Breast epithelium (tissue), 4 donors: ENCODE data around the gene UBE2J1. TPM values are rescaled to one million over a fixed set of nuclear protein-coding genes. Genes with fewer than 3 reads are reported as not detected.

ENCODE experiments used
- DNase-seq, 2 donors: peaks; one replicate each; pipeline ENCODE4 v3.0.0-alpha.2; 2019; ENCODE audit warnings: low spot score in 2 of 2
- H3K27ac ChIP-seq, 2 donors: fragments of 200-600 bp; sonication (generic) in 1 of 2; one replicate each; pipeline ENCODE4 v1.5.1; 2016 to 2019; ENCODE audit warnings: mild to moderate bottlenecking in 1 of 2
- H3K27me3 ChIP-seq, 2 donors: fragments of 200-600 bp; sonication (generic) in 1 of 2; one replicate each; pipeline versions ENCODE4 v1.5.1 to v1.6.0; 2017 to 2019; ENCODE audit warnings: control low read depth in 1 of 2, mild to moderate bottlenecking in 1 of 2
- H3K36me3 ChIP-seq: fragments of 200-600 bp; one replicate; pipeline ENCODE4 v1.5.1; 2019
- H3K4me1 ChIP-seq, 2 donors: fragments of 200-600 bp; sonication (generic); one replicate each; pipeline ENCODE4 v1.5.1; 2016 to 2019; ENCODE audit warnings: control low read depth in 1 of 2
- H3K4me3 ChIP-seq, 3 donors: fragments of 200-600 bp; sonication (generic); 1 replicate in 2 of 3; 2 replicates in 1 of 3; pipeline ENCODE4 v1.5.1; 2016 to 2019; ENCODE audit warnings: mild to moderate bottlenecking in 3 of 3, moderate library complexity in 2 of 3
- H3K9me3 ChIP-seq, 2 donors: fragments of 200-600 bp; sonication (generic) in 1 of 2; one replicate each; pipeline ENCODE4 v1.5.1; 2016 to 2019; ENCODE audit warnings: control low read depth in 1 of 2
- POLR2A ChIP-seq: fragments of 450-650 bp; IDR thresholded peaks from one replicate; pipeline ENCODE4 v1.6.1; 2016; ENCODE audit warnings: antibody characterized with exemption, mild to moderate bottlenecking, moderate library complexity
- POLR2AphosphoS5 ChIP-seq, 3 donors: sonication (generic); formaldehyde crosslinking; IDR thresholded peaks; one replicate each; pipeline ENCODE4 v1.6.1; 2017; ENCODE audit warnings: antibody characterized with exemption in 3 of 3
- intact Hi-C: fragments of 100-400 bp; cut with DNase I; formaldehyde crosslinking; loops from one replicate; pipeline ENCODE4 v1.15.1; 2023; ENCODE audit warnings: low total_unique reads
- total RNA-seq, 3 donors: library from RNA; depleted of rRNA; stranded (reverse); fragments of >200 nt; gene quantifications; one replicate each; pipeline ENCODE4 v1.1.0, GENCODE V29; 2016
- TF ChIP-seq, protein P1 (sequence below), 3 donors: fragments of 450-650 bp; IDR thresholded peaks; one replicate each; pipeline ENCODE4 v1.5.1; 2016 to 2017; ENCODE audit warnings: antibody characterized with exemption in 3 of 3, mild to moderate bottlenecking in 3 of 3, moderate library complexity in 3 of 3

UBE2J1 gene
- total RNA-seq, 3 donors from 2014 or later = 23.4 to 40.1 (median 34.4) TPM

- Histone ChIP-seq H3K4me1 (no peaks in the 10 kb centered on the region), H3K36me3 (no peaks in the 10 kb centered on the region), H3K27me3 (no peaks in the 10 kb centered on the region), H3K4me3 (no peak overlapping the region), H3K9me3 (no peaks in the 10 kb centered on the region), H3K27ac (no peak overlapping the region)
- TF ChIP-seq, protein P1, sequence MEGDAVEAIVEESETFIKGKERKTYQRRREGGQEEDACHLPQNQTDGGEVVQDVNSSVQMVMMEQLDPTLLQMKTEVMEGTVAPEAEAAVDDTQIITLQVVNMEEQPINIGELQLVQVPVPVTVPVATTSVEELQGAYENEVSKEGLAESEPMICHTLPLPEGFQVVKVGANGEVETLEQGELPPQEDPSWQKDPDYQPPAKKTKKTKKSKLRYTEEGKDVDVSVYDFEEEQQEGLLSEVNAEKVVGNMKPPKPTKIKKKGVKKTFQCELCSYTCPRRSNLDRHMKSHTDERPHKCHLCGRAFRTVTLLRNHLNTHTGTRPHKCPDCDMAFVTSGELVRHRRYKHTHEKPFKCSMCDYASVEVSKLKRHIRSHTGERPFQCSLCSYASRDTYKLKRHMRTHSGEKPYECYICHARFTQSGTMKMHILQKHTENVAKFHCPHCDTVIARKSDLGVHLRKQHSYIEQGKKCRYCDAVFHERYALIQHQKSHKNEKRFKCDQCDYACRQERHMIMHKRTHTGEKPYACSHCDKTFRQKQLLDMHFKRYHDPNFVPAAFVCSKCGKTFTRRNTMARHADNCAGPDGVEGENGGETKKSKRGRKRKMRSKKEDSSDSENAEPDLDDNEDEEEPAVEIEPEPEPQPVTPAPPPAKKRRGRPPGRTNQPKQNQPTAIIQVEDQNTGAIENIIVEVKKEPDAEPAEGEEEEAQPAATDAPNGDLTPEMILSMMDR (IDR thresholded peaks at IDR 0.05) = no peak
- TF ChIP-seq POLR2A = no peak
- no peak for TF ChIP-seq POLR2AphosphoS5 (IDR thresholded peaks at IDR 0.05)
- no peak for DNase-seq
- intact Hi-C loops = no loop called here
Observed at GRCh38 chr6:89321131-89321970, 31.2 kb downstream of the UBE2J1 start.

DNA sequence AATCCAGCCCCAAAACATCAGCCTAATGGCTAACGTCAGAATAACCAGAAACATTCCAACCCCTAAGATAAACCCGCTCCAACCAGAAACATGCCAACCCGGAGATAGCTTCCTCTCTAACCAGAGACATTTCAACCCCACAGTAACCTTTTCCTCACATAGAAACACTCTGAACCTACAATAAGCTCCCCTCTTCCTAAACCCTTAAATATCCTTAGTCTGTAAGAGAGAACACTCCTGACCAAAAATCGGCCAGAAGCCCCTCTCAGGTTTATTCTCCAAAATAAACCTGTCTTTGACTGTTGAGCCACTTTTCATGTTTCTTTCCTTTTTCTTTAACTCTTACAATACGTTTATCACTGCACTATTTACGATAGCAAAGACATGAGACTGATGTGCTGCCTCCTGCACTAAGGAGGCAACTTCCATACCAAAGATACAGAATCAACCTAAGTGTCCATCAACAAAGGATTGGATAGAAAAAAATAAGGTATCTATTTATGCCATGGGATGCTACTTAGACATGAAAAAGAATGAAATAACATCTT lies 32.4 kb downstream of the UBE2J1 start:
- H3K9me3 ChIP-seq = no peaks in the 10 kb centered on the region
- no peaks in the 10 kb centered on the region for H3K27me3 ChIP-seq
- TF ChIP-seq, protein P1 (IDR thresholded peaks at IDR 0.05) = no peak
- TF ChIP-seq POLR2AphosphoS5 (IDR thresholded peaks at IDR 0.05) (no peak), POLR2A (no peak)
- no peak overlapping the region for H3K4me3 ChIP-seq
- intact Hi-C loops = no loop called here
- no peak overlapping the region for H3K27ac ChIP-seq
- H3K4me1 ChIP-seq = no peaks in the 10 kb centered on the region
- no peaks in the 10 kb centered on the region for H3K36me3 ChIP-seq
- no peak for DNase-seq

GRCh38 chr6:89317067-89317466 lies 35.5 kb downstream of the UBE2J1 start:
- intact Hi-C loops = no loop called here
- no peak for DNase-seq
- H3K36me3 ChIP-seq = no peaks in the 10 kb centered on the region
- no peaks in the 10 kb centered on the region for H3K27me3 ChIP-seq
- TF ChIP-seq, protein P1 (IDR thresholded peaks at IDR 0.05) = no peak
- TF ChIP-seq POLR2AphosphoS5 (IDR thresholded peaks at IDR 0.05) = no peak
- no peak for TF ChIP-seq POLR2A
- no peaks in the 10 kb centered on the region for H3K9me3 ChIP-seq
- H3K4me3 ChIP-seq = no peak overlapping the region
- H3K27ac ChIP-seq = no peak overlapping the region
- peaks cover 0 to 11% of the 10 kb centered on the region in 2 donors for H3K4me1 ChIP-seq

- no peak for DNase-seq
- intact Hi-C loops = no loop called here
- no peak within 1 kb of the TSS for H3K27ac ChIP-seq
- no peaks in the 10 kb centered on the region for H3K36me3 ChIP-seq
- peaks cover 0 to 16% of the 10 kb centered on the region in 2 donors for H3K4me1 ChIP-seq
- TF ChIP-seq, protein P1 (IDR thresholded peaks at IDR 0.05) = no peak
- H3K27me3 ChIP-seq = no peaks in the 10 kb centered on the region
- H3K4me3 ChIP-seq = no peak within 1 kb of the TSS
- H3K9me3 ChIP-seq = no peaks in the 10 kb centered on the region
Observed at GRCh38 chr6:89315249-89315885, 37.2 kb downstream of the UBE2J1 start, which contains the start of gene GABRR2. GABRR2 (minus strand) TSS chr6:89315299; CDS start chr6:89315165, 134 bp downstream.

GRCh38 chr6:89314692-89315091 lies 37.8 kb downstream of the UBE2J1 start:
- Histone ChIP-seq H3K4me1 (peaks cover 0 to 16% of the 10 kb centered on the region in 2 donors), H3K27me3 (no peaks in the 10 kb centered on the region), H3K4me3 (no peak overlapping the region), H3K36me3 (no peaks in the 10 kb centered on the region), H3K9me3 (no peaks in the 10 kb centered on the region), H3K27ac (no peak overlapping the region)
- DNase-seq = no peak
- intact Hi-C loops = no loop called here
- TF ChIP-seq, protein P1 (IDR thresholded peaks at IDR 0.05) = no peak
- TF ChIP-seq POLR2A = no peak
- TF ChIP-seq POLR2AphosphoS5 (IDR thresholded peaks at IDR 0.05) = no peak
